A204.1 (cell line): Measurements from ENCODE around the gene HBB.
"Not testable (repeated sequence)": the region's sequence is repeated elsewhere in the genome, so short reads cannot be mapped to it uniquely, and the experiment has no call there.

Experiments
- FAIRE-seq: peaks from 2 replicates; lab custom pipeline; 2012; peaks lifted over from hg19 to GRCh38; lab: Jason Lieb, UNC

Gene HBB

DNA sequence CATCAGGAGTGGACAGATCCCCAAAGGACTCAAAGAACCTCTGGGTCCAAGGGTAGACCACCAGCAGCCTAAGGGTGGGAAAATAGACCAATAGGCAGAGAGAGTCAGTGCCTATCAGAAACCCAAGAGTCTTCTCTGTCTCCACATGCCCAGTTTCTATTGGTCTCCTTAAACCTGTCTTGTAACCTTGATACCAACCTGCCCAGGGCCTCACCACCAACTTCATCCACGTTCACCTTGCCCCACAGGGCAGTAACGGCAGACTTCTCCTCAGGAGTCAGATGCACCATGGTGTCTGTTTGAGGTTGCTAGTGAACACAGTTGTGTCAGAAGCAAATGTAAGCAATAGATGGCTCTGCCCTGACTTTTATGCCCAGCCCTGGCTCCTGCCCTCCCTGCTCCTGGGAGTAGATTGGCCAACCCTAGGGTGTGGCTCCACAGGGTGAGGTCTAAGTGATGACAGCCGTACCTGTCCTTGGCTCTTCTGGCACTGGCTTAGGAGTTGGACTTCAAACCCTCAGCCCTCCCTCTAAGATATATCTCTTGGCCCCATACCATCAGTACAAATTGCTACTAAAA, at the start of gene HBB:
HBB (minus strand) TSS at position 340 of the 579 bp plus-strand sequence; CDS start at position 290, 50 bp downstream.
- FAIRE-seq = no peak

DNA sequence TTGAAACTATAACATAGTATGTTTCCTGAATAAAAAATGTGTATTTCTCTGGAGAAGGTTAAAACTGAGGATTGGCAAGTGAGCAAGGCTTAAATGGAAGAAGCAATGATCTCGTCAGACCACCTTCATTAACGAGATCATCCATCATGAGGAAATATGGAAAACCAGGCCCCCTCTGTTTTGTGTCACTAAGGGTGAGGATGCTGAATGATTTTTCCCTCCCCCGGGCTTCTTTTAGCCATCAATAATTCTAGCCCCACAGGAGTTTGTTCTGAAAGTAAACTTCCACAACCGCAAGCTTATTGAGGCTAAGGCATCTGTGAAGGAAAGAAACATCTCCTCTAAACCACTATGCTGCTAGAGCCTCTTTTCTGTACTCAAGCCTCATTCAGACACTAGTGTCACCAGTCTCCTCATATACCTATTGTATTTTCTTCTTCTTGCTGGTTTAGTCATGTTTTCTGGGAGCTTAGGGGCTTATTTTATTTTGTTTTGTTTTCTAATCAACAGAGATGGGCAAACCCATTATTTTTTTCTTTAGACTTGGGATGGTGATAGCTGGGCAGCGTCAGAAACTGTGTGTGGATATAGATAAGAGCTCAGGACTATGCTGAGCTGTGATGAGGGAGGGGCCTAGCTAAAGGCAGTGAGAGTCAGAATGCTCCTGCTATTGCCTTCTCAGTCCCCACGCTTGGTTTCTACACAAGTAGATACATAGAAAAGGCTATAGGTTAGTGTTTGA, 48.7 kb upstream of the HBB start:
- FAIRE-seq = no peak

DNA sequence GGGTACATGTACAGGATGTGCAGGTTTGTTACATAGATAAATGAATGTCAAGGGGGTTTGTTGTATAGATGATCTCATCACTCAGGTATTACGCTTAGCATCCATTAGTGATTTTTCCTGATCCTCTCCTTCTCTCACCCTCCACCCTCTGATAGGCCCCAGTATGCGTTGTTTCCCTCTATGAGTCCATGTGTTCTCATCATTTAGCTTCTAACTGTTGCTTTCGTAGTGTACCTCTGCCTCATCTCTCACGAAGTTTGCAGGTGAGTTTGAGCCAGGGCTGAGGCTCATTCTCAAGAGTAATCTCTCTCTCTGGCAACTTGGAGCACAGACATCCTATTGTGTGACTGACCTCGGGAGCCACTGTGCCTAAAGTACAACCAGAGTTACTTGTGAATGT, 47.5 kb upstream of the HBB start:
- no peak for FAIRE-seq

DNA sequence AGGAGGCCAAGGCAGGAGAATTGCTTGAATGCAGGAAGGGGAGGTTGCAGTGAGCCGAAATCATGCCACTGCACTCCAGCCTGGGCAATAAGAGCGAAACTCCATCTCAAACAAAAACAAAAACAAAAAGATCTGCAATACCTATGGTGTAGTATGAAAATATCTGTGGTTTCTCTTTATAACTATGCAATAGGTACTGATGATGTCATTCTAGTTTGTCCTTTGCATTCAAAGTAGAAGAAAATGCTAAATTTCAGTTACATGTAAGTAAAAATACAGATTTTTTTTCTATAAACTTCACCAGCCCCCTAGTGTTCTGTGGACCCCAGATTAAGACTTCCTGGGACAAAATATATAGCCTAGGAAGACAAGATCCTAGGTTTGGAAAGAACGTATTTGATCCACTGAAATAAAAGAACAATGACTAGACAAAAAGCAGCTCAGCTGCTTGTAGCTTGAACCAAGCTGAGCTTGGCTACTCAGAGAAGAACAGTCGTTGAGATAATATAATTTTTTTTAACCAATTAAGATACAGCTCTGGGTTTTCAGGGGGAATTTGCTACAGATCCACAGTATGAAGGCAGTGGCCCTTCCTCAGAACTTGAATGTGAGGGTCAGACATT, 45.6 kb upstream of the HBB start:
- FAIRE-seq = no peak

DNA sequence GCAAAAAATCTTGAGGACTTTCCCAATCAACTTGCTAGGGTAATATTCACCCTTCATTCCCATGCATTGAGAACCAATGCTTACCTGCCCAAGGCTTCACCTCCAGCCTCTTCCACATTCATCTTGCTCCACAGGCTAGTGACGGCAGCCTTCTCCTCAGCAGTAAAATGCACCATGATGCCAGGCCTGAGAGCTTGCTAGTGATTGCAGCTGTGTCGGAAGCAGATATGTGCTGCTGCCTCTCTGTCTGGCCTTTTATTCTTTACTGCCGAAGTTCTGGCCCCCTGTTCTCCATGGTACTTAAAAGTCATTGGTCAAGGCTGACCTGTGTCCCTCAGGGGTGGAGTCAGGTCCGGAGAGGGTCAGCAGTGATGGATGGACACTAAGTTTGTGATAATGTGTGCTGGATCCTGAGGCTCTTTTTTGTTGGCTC, 42.9 kb upstream of the HBB start, which contains the start of gene HBE1:
HBE1 (minus strand) TSS at position 231 of the 433 bp plus-strand sequence; CDS start at position 176, 55 bp downstream.
- no peak for FAIRE-seq

DNA sequence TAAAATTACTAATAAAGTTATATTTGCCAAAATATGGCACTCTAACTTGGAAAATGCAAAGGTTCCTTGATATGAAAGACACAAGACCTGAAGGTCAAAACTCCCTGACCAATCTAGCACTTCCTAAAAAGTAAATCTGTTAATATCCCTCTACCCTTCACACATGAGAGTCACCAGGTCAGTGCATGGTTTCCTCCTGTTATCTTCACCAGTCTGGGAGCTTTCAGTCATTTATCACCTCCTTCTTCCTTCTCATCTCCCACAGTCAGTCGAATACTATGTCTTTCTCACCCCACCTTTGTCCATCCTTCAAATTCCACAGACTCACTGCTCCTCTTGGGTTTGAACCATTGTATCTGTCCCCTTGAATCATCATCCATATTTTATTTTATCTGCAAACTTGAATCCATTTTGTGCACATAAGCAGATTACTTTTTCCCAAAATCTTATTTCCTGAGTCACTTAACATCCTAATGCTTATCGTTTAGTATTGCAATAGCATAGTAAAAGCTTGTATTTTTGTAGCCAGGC, 40.2 kb upstream of the HBB start:
- FAIRE-seq = no peak

DNA sequence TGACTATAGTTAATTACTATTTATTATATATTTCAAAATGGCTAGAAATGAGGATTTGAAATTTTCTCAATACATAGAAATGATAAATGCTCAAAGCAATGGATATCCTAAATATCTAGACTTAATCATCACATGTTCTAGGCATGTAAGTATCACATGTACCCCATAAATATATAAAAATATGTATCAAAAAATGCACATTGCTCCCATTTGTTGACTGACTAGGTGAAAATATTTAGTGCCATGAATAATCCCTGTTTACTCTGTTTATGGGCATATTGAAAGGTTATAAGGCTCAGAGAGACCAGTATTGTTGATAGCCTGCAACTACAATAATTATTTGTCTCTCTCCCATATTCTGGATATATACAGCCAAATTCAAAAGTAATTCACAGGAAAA, 39.7 kb upstream of the HBB start:
- FAIRE-seq = no peak

DNA sequence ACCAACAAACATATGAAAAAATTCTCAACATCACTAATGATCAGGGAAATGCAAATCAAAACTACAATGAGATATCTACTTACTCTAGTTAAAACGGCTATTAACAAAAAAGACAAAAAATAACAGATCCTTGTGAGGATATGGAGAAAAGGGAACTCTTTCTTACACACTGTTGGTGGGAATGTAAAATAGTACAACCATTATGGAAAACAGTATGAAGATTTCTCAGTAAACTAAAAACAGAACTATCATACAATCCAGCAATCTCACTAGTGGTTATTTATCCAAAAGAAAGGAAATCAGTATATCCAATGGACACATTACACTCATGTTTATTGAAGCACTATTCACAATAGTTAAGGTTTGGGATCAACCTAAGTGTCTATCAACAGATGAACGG, 39.0 kb upstream of the HBB start:
- no peak for FAIRE-seq

DNA sequence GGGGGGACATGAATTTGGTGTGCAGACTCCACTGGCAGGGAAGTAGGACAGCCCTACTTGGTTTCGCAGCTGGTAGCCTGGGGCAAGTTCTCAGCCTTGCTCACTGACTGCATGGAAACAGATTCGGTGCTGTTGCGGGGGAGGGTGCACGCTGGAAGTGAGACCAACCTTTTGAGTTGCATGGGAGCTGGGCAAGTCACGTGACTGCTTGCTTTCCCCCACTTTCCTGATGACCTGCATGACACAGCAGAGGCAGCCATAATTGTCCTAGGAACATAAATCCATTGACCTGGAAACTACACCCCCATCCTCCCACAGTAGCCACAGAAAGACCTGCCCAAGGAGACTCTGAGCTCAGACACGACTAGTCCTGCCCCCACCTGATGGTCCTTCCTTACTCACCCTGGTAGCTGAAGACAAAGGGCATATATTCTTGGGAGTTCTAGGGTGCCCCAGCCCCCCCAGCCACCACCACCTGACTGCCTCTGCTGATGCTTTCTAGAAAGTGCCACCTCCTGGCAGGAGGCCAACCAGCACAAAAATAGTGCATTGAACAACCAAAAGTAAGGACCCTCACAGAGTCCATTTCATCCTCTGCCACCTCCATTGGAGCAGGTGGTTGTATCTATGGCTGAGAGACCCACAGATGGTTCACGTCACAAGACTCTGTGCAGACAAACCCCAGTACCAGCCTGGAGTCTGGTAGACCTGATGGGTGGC, 31.8 kb upstream of the HBB start:
- no peak for FAIRE-seq

DNA sequence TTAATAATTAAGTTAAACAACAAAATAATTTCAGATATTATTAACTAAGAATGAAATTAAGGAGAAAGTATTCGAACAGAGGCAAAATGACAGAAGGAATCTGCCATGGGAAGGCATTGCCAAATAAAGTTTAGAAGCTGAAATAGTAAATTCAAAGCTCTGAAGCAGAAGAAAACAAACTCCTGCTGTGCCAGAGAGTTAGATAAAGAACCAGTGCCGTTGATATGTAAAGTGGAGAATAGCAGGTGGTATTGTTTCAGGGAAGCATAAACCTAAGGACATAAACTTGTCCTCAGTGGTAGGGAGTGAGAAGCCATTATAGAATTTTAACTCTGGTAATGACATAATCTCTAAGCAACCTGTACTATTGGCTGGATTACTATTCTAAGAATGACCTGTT, 30.4 kb upstream of the HBB start:
- FAIRE-seq = no peak

DNA sequence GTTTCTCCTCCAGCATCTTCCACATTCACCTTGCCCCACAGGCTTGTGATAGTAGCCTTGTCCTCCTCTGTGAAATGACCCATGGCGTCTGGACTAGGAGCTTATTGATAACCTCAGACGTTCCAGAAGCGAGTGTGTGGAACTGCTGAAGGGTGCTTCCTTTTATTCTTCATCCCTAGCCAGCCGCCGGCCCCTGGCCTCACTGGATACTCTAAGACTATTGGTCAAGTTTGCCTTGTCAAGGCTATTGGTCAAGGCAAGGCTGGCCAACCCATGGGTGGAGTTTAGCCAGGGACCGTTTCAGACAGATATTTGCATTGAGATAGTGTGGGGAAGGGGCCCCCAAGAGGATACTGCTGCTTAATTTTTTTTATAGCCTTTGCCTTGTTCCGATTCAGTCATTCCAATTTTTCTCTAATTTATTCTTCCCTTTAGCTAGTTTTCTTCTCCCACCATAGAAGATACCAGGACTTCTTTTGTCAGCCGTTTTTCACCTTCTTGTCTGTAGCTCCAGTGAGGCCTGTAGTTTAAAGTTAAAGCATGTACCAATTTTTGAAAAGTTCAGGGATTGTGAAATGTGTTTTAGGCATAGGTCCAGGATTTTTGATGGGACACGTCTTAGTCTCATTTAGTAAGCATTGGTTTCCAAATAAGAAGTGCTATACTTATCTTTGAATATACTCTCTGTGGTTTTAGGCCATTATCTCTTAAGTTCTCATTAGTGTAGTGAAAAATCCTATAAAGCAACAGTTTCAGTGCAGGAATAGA, 28.0 kb upstream of the HBB start, which contains the start of gene HBG2:
HBG2 (minus strand) TSS at position 136 of the 768 bp plus-strand sequence; CDS start at position 83, 53 bp downstream.
- not testable (repeated sequence) for FAIRE-seq

DNA sequence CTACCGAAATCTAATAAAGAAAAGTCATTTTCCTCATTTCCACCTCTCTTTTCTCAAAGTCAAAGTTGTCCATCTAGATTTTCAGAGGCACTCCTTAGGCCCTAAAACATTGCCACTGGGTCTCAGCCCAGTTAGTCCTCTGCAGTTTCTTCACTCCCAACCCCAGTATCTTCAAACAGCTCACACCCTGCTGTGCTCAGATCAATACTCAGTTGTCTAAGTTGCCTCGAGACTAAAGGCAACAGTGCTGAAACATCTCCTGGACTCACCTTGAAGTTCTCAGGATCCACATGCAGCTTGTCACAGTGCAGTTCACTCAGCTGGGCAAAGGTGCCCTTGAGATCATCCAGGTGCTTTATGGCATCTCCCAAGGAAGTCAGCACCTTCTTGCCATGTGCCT, 27.2 kb upstream of the HBB start:
- not testable (repeated sequence) for FAIRE-seq

DNA sequence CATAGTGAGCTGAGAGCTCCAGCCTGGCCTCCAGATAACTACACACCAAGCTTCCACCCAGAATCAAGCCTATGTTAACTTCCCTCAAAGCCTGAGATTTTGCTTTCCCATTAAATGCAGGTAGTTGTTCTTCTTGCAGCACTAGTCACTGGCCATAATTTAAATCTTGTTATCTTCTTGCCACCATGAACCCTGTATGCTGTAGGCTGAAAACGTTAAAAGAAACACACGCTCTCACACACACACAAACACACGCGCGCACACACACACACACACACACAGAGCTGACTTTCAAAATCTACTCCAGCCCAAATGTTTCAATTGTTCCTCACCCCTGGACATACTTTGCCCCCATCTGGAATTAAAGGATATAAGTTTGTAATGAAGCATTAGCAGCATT, 26.6 kb upstream of the HBB start:
- not testable (repeated sequence) for FAIRE-seq

DNA sequence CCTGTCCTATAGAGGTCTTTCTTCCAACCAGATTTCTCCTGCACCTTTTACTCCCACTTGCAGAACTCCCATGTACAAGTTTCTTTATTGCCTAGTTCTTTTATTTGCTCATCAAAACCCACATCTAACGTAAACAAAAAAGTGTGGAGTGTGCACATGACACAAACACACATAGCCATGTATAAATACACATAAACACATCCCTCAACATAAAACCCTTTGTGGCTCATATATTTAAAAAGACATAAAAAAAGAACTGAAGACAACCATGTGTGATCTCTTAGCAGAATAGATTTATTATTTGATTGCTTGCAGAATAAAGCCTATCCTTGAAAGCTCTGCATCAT, 26.0 kb upstream of the HBB start:
- FAIRE-seq = no peak

DNA sequence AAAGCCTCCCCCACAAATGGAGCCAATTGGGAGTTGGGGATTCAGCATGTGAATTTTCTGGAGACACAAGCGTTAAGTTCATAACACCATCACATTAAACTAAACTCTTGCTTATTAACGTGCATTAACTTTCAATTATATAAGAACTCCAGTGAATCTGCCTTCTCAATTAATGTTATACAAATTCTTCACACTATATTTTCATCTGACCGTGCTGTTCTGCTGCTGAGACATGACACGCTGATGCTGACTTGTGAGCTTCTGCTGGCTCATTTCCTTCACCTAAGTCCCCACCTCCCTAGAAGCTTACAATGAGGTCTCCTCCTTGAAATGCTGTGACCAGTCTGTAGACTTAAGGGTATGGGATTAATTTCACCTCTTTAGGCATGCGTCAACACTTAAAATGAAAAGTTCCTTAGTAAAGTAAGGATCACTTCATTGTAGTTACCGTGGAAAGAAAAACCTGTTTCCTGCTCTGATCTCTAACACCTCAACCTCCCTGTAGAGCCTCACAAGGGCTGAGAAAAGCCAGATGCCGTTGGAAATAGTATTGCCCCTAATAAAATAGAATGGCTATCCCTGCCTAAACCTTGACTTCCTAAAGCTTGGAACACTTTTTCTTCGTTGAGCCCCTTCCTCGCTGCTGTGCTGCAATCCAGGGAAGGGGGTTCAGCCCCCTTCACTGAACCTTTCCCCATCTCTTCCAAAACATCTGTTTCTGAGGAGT, 25.5 kb upstream of the HBB start:
- no peak for FAIRE-seq

DNA sequence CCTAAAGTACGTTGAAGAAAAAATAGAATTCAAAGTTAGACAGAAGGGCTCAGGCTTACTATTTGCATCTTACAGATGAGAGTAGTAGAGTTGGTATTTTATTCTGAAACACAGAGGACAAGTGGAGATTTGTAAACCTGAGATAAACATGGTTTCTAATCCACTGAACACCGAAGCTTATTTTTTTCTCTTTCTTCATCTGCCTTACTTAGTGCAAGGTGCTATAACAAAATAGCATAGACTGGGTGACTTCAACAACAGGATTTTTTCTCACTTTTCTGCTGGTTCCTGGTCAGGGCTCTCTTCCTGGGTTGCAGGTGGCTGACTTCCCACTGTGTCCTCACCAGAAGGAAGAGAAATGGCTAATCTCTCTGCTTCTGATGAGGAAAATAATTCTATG, 24.9 kb upstream of the HBB start:
- no peak for FAIRE-seq

DNA sequence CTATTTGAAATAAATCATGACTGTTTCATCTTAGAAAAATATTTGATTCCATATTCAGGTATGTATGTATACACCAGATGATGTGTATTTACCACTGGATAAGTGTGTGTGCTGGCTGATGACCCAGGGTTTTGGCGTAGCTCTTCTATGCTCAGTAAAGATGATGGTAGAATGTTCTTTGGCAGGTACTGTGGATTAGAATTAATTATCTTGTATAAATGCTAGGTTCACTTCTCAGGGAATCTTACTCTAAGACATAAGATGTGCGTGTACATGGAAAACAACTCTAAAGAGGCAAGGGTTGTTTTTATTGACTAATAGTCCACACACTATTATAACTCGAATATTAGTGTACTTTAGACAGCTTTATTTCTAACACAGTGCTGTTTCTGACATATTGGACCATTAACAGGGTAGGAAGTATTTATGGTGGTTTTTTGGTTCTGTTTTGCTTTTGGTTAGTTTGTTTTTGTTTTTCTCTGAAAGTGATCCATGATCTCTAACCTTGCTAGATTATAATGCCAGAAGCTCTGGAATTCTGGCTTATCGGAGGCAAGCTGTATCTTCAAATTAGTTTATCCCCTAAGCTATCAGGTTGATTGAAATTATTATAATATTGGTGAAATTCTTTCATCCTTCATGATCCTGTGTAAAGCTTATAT, 23.8 kb upstream of the HBB start:
- no peak for FAIRE-seq

DNA sequence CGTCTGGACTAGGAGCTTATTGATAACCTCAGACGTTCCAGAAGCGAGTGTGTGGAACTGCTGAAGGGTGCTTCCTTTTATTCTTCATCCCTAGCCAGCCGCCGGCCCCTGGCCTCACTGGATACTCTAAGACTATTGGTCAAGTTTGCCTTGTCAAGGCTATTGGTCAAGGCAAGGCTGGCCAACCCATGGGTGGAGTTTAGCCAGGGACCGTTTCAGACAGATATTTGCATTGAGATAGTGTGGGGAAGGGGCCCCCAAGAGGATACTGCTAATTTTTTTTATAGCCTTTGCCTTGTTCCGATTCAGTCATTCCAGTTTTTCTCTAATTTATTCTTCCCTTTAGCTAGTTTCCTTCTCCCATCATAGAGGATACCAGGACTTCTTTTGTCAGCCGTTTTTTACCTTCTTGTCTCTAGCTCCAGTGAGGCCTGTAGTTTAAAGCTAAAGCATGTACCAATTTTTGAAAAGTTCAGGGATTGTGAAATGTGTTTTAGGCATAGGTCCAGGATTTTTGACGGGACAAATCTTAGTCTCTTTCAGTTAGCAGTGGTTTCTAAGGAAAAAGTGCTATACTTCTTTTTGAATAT, 23.0 kb upstream of the HBB start, which contains the start of gene HBG1:
HBG1 (minus strand) TSS at position 51 of the 590 bp plus-strand sequence. CDS start 53 bp downstream, outside the sequence.
- FAIRE-seq = not testable (repeated sequence)

DNA sequence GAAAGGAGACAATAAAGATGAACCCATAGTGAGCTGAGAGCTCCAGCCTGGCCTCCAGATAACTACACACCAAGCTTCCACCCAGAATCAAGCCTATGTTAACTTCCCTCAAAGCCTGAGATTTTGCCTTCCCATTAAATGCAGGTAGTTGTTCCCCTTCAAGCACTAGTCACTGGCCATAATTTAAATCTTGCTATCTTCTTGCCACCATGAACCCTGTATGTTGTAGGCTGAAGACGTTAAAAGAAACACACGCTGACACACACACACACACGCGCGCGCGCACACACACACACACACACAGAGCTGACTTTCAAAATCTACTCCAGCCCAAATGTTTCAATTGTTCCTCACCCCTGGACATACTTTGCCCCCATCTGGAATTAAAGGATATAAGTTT, 21.6 kb upstream of the HBB start:
- not testable (repeated sequence) for FAIRE-seq
